HCT116 (cell line): ENCODE data around the gene NEK6. TPM values are rescaled to one million over a fixed set of nuclear protein-coding genes. Genes with fewer than 3 reads are reported as not detected.
A peak's percentile ranks its signal among the peaks of the same experiment; 100 is the strongest.

Source experiments
- ATAC-seq: fragments of 200-7000 bp; cut with Tn5 transposase; 2 replicates; pipeline ENCODE4 v1.9.1; 2020; ENCODE audit warnings: mild to moderate bottlenecking, moderate library complexity
- BruUV-seq: library from RNA; stranded (reverse); fragments of 400-500 nt; replicated peaks from 2 replicates; lab custom pipeline; 2021; lab: Mats Ljungman, UMichigan
- CTCF ChIA-PET: fragments of 300-600 bp; sonication (Branson Sonifier 250); formaldehyde crosslinking; loops from one replicate; lab custom pipeline; 2021; ENCODE audit warnings: antibody characterized with exemption; lab: Charles Lee
- POLR2A ChIA-PET: fragments of 300-600, 350-600 bp; sonication (Branson Sonifier 250); formaldehyde crosslinking; loops from one replicate; lab custom pipeline; 2021; ENCODE audit warnings: antibody characterized with exemption; lab: Charles Lee
- RAD21 ChIA-PET, 2 experiments: fragments of 300-600 bp; sonication (Branson Sonifier 250); formaldehyde crosslinking; loops; one replicate each; lab custom pipeline; 2023; ENCODE audit warnings: low total read pairs in 2 of 2; ENCODE audit not compliant: uncharacterized antibody in 2 of 2, unreplicated experiment in 2 of 2, low non-redundant PET in 1 of 2; lab: Charles Lee
- DNase-seq: peaks from one replicate; pipeline ENCODE4 v3.0.0-alpha.2; 2010; ENCODE audit warnings: low read depth, low spot score
- H2AFZ ChIP-seq: fragments of 200-600 bp; shearing (Covaris generic), sonication (generic); 2 replicates; pipeline ENCODE4 v1.6.1; 2017; ENCODE audit warnings: low read depth, mixed run types, mixed read lengths, antibody characterized with exemption, low read length; ENCODE audit not compliant: poor library complexity, severe bottlenecking
- H3K27ac ChIP-seq: 2 replicates; pipeline ENCODE4 v1.5.1; 2012; ENCODE audit warnings: low read depth, low read length
- H3K27me3 ChIP-seq: fragments of 200-600 bp; sonication (generic); 2 replicates; pipeline ENCODE4 v1.6.1; 2016; ENCODE audit warnings: mixed run types, low read length, mixed read lengths; ENCODE audit not compliant: insufficient read depth
- H3K36me3 ChIP-seq, 2 experiments: fragments of 200-500 bp in 1 of 2; fragments of 200-600 bp in 1 of 2; sonication (Bioruptor generic) in 1 of 2; sonication (generic) in 1 of 2; 2 replicates each; pipeline versions ENCODE4 v1.5.1 to v1.6.1; 2014 to 2016; ENCODE audit warnings: low read length in 2 of 2, inconsistent platforms in 1 of 2, mixed read lengths in 1 of 2, mixed run types in 1 of 2; ENCODE audit not compliant: insufficient read depth in 2 of 2, control insufficient read depth in 1 of 2
- H3K4me1 ChIP-seq, 2 experiments: fragments of 200-600 bp in 1 of 2; sonication (generic) in 1 of 2; 2 replicates each; pipeline versions ENCODE4 v1.5.1 to v1.6.1; 2012 to 2017; ENCODE audit warnings: low read length in 2 of 2, inconsistent platforms in 1 of 2, mild to moderate bottlenecking in 1 of 2, mixed read lengths in 1 of 2, mixed run types in 1 of 2, moderate library complexity in 1 of 2; ENCODE audit not compliant: insufficient read depth in 2 of 2, control insufficient read depth in 1 of 2
- H3K4me2 ChIP-seq: fragments of 200-600 bp; sonication (generic); 2 replicates; pipeline ENCODE4 v1.6.1; 2017; ENCODE audit warnings: mixed run types, low read length, mixed read lengths
- H3K4me3 ChIP-seq, 2 experiments: fragments of 200-600 bp in 1 of 2; sonication (generic) in 1 of 2; replicated peaks in 1 of 2; 2 replicates each; pipeline ENCODE4 v1.5.1; 2011 to 2016; ENCODE audit warnings: low read length in 2 of 2, control low read depth in 1 of 2, low read depth in 1 of 2, mild to moderate bottlenecking in 1 of 2, mixed read lengths in 1 of 2, mixed run types in 1 of 2
- H3K79me2 ChIP-seq: fragments of 200-600 bp; sonication (generic); 2 replicates; pipeline ENCODE4 v1.6.1; 2017; ENCODE audit warnings: mild to moderate bottlenecking, mixed run types, low read length, moderate library complexity, mixed read lengths; ENCODE audit not compliant: insufficient read depth
- H3K9ac ChIP-seq: fragments of 200-600 bp; sonication (generic); 2 replicates; pipeline ENCODE4 v1.6.1; 2016; ENCODE audit warnings: low read length, mixed read lengths
- H3K9me2 ChIP-seq: fragments of 200-600 bp; sonication (generic), shearing (Covaris generic); 2 replicates; pipeline ENCODE4 v1.6.1; 2017; ENCODE audit warnings: mixed run types, mild to moderate bottlenecking, moderate library complexity; ENCODE audit not compliant: insufficient read depth
- H3K9me3 ChIP-seq, 2 experiments: fragments of 200-500 bp in 1 of 2; fragments of 200-600 bp in 1 of 2; sonication (Bioruptor generic) in 1 of 2; sonication (generic) in 1 of 2; 2 replicates each; pipeline ENCODE4 v1.6.1; 2014 to 2017; ENCODE audit warnings: low read length in 2 of 2, mixed read lengths in 2 of 2, inconsistent platforms in 1 of 2, low read depth in 1 of 2, mild to moderate bottlenecking in 1 of 2, mixed run types in 1 of 2, moderate library complexity in 1 of 2; ENCODE audit not compliant: control insufficient read depth in 1 of 2, insufficient read depth in 1 of 2
- H4K20me1 ChIP-seq: fragments of 200-600 bp; sonication (generic), shearing (Covaris generic); 2 replicates; pipeline ENCODE4 v1.6.1; 2017; ENCODE audit warnings: mixed run types, mild to moderate bottlenecking, moderate library complexity; ENCODE audit not compliant: insufficient read depth
- ATF3 ChIP-seq: IDR thresholded peaks from 2 replicates; pipeline ENCODE4 v1.6.1; 2012
- CTCF ChIP-seq, 3 experiments: fragments of 200-600 bp in 1 of 3; sonication (generic) in 1 of 3; IDR thresholded peaks in 2 of 3; conservative IDR thresholded peaks in 1 of 3; 2 replicates each; pipeline ENCODE4 v1.5.1; 2012 to 2017; ENCODE audit warnings: low read depth in 2 of 3, low read length in 2 of 3, antibody characterized with exemption in 1 of 3, borderline replicate concordance in 1 of 3, control low read depth in 1 of 3, mild to moderate bottlenecking in 1 of 3, mixed read lengths in 1 of 3, mixed run types in 1 of 3, moderate library complexity in 1 of 3; ENCODE audit not compliant: insufficient read depth in 1 of 3
- ELF1 ChIP-seq: IDR thresholded peaks from 2 replicates; pipeline ENCODE4 v1.6.1; 2012; ENCODE audit warnings: low read depth, borderline replicate concordance
- EZH2 ChIP-seq: fragments of 200-600 bp; sonication (generic); IDR thresholded peaks from 2 replicates; pipeline ENCODE4 v1.6.1; 2017; ENCODE audit warnings: antibody characterized with exemption, mixed run types
- EZH2phosphoT487 ChIP-seq: fragments of 200-600 bp; IDR thresholded peaks from 2 replicates; pipeline ENCODE4 v1.6.1; 2018; ENCODE audit warnings: antibody characterized with exemption, borderline replicate concordance
- FOSL1 ChIP-seq: IDR thresholded peaks from 2 replicates; pipeline ENCODE4 v1.6.1; 2012; ENCODE audit warnings: low read depth
- MAX ChIP-seq: IDR thresholded peaks from 2 replicates; pipeline ENCODE4 v1.6.1; 2012
- POLR2A ChIP-seq: IDR thresholded peaks from 2 replicates; pipeline ENCODE4 v1.7.0; 2011; ENCODE audit warnings: borderline replicate concordance; ENCODE audit not compliant: insufficient read depth, insufficient read length; ENCODE audit errors: extremely low read depth
- POLR2AphosphoS5 ChIP-seq: IDR thresholded peaks from 2 replicates; pipeline ENCODE4 v1.6.1; 2011; ENCODE audit warnings: mild to moderate bottlenecking, low read depth, low read length, moderate library complexity
- RAD21 ChIP-seq: IDR thresholded peaks from 2 replicates; pipeline ENCODE4 v1.6.1; 2012; ENCODE audit warnings: low read depth, mild to moderate bottlenecking
- SP1 ChIP-seq: IDR thresholded peaks from 2 replicates; pipeline ENCODE4 v1.6.1; 2012; ENCODE audit warnings: low read depth
- YY1 ChIP-seq: IDR thresholded peaks from 2 replicates; pipeline ENCODE4 v1.6.1; 2011; ENCODE audit warnings: low read length, low read depth, moderate library complexity, mild to moderate bottlenecking; ENCODE audit not compliant: insufficient replicate concordance; ENCODE audit errors: extremely low read depth
- ZBTB33 ChIP-seq: IDR thresholded peaks from 2 replicates; pipeline ENCODE4 v1.6.1; 2011; ENCODE audit warnings: mild to moderate bottlenecking, low read length, moderate library complexity; ENCODE audit not compliant: insufficient replicate concordance; ENCODE audit errors: extremely low read depth
- ZNF274 ChIP-seq: fragments of 200-500 bp; sonication (Bioruptor generic); IDR thresholded peaks from 2 replicates; pipeline ENCODE4 v1.6.1; 2014; ENCODE audit warnings: mild to moderate bottlenecking, low read depth, low read length, inconsistent platforms
- intact Hi-C: fragments of 100-400 bp; cut with micrococcal nuclease; formaldehyde crosslinking; loops from 2 replicates; pipeline ENCODE4 v1.10.0; 2022
- total RNA-seq: library from RNA; stranded (reverse); gene quantifications from one replicate; pipeline ENCODE4 v1.2.1, GENCODE V29; 2021; ENCODE audit not compliant: unreplicated experiment

Gene NEK6
- total RNA-seq, 1 experiment from 2014 or later, result 40.8 TPM

GRCh38 chr9:124392254-124392870, 134.6 kb downstream of the NEK6 start:
- no peak overlapping the region for H3K4me3 ChIP-seq
- no peak for DNase-seq
- H3K9me3 ChIP-seq, result no peaks in the 10 kb centered on the region
- POLR2A ChIA-PET, result no interaction called here
- BruUV-seq, result no TSS peak
- no peaks in the 10 kb centered on the region for H3K27me3 ChIP-seq
- intact Hi-C loops, result no loop called here
- no peak for TF ChIP-seq POLR2A
- TF ChIP-seq EZH2, result no peak
- no peak for TF ChIP-seq ATF3
- no peak for TF ChIP-seq RAD21
- no peak for TF ChIP-seq EZH2phosphoT487
- TF ChIP-seq ZBTB33, result no peak
- TF ChIP-seq ELF1, result no peak
- no peak for TF ChIP-seq SP1
- TF ChIP-seq ZNF274, result no peak
- no peak for TF ChIP-seq MAX
- no peak for TF ChIP-seq CTCF (IDR thresholded peaks at IDR 0.05 in 2 of 3, conservative IDR thresholded peaks at IDR 0.05 in 1 of 3; ENCODE audit: borderline replicate concordance in 1 of 3, insufficient read depth in 1 of 3, low read depth in 2 of 3, low read length in 2 of 3)
- TF ChIP-seq FOSL1, result no peak
- TF ChIP-seq POLR2AphosphoS5, result no peak
- TF ChIP-seq YY1, result no peak
- H3K9me2 ChIP-seq, result no peaks in the 10 kb centered on the region
- H3K4me2 ChIP-seq, result peak overlapping the region; percentile 11
- H3K36me3 ChIP-seq, result peaks cover 0 to 10% of the 10 kb centered on the region in 2 experiments; a peak in 1 of 4 replicates
- RAD21 ChIA-PET, result no interaction called here
- peaks cover 49% of the 10 kb centered on the region; the same call in 1 of the 2 replicates for H4K20me1 ChIP-seq
- CTCF ChIA-PET, result interaction anchor here (0.6 to 2.4 kb wide), 6 partner anchors 10 to 265 kb away, joined by 3 to 13 read pairs (median 4); no protein-coding TSS in a partner anchor
- peaks cover 100% of the 10 kb centered on the region for H3K79me2 ChIP-seq
- no peak overlapping the region for H2AFZ ChIP-seq
- no peak overlapping the region; the same call in 1 of the 2 replicates for H3K9ac ChIP-seq
- ATAC-seq, result no peak
- no peak overlapping the region for H3K27ac ChIP-seq
- H3K4me1 ChIP-seq, result peaks cover 2 to 43% of the 10 kb centered on the region in 2 experiments; a peak in 2 of 4 replicates
